HG03060 (cell line): ENCODE results near the gene ZNF655.
A peak's percentile ranks its signal among the peaks of the same experiment; 100 is the strongest.

Experiments used
- ATAC-seq: cut with Tn5 transposase; IDR thresholded peaks from one replicate; pipeline ENCODE4 v1.9.1; 2021; ENCODE audit warnings: low read depth, moderate number of reproducible peaks; ENCODE audit not compliant: unreplicated experiment

Gene ZNF655

GRCh38 chr7:99601656-99602310 lies 43.3 kb downstream of the ZNF655 start:
- ATAC-seq = no peak

GRCh38 chr7:99605527-99605926 lies 47.1 kb downstream of the ZNF655 start:
- ATAC-seq = no peak

- ATAC-seq = no peak
These were observed 48.1 kb downstream of the ZNF655 start for GRCh38 chr7:99606531-99606930.

- ATAC-seq = no peak
These were observed 49.1 kb downstream of the ZNF655 start for GRCh38 chr7:99607548-99607947.

GRCh38 chr7:99614495-99614894 lies 56.1 kb downstream of the ZNF655 start:
- ATAC-seq = no peak

GRCh38 chr7:99615989-99616358 lies 57.5 kb downstream of the ZNF655 start:
- ATAC-seq = no peak

- peak; percentile 73 for ATAC-seq
These were observed 58.1 kb downstream of the ZNF655 start, which contains the start of gene ZSCAN25 for GRCh38 chr7:99616359-99617191. TSS of gene ZSCAN25 (plus strand) at chr7:99616946. CDS start at chr7:99619607, 2,661 bp downstream.

GRCh38 chr7:99617192-99617781 lies 58.8 kb downstream of the ZNF655 start:
- ATAC-seq = no peak

- no peak for ATAC-seq
These were observed 60.3 kb downstream of the ZNF655 start for GRCh38 chr7:99618726-99619125.

GRCh38 chr7:99619571-99620130 lies 61.2 kb downstream of the ZNF655 start:
- ATAC-seq = no peak

GRCh38 chr7:99621271-99621670 lies 62.8 kb downstream of the ZNF655 start:
- no peak for ATAC-seq

- ATAC-seq = no peak
These were observed 64.2 kb downstream of the ZNF655 start for GRCh38 chr7:99622596-99622995.

- no peak for ATAC-seq
These were observed 64.8 kb downstream of the ZNF655 start for GRCh38 chr7:99623091-99623693.

- no peak for ATAC-seq
These were observed 65.4 kb downstream of the ZNF655 start for GRCh38 chr7:99623702-99624447.

GRCh38 chr7:99624484-99624883 lies 66.0 kb downstream of the ZNF655 start:
- ATAC-seq = no peak

GRCh38 chr7:99625321-99625720 lies 66.9 kb downstream of the ZNF655 start:
- ATAC-seq = no peak

- no peak for ATAC-seq
These were observed 67.5 kb downstream of the ZNF655 start for GRCh38 chr7:99625961-99626360.
